Suppressor macrophage (primary cell): ENCODE measurements around the gene INTS3.
"Not testable (repeated sequence)": the region's sequence is repeated elsewhere in the genome, so short reads cannot be mapped to it uniquely, and the experiment has no call there.

Source experiments
- DNase-seq, 4 experiments: peaks; one replicate each; pipeline ENCODE4 v3.0.0-alpha.2; 2020 to 2022

Gene INTS3

GRCh38 chr1:153752571-153753195, 24.8 kb downstream of the INTS3 start:
- DNase-seq = no peak

- DNase-seq = no peak
Measured at GRCh38 chr1:153754266-153754665, 26.4 kb downstream of the INTS3 start.

- DNase-seq = no peak
Measured at GRCh38 chr1:153760440-153760839, 32.6 kb downstream of the INTS3 start.

GRCh38 chr1:153763365-153764225, 35.7 kb downstream of the INTS3 start:
- DNase-seq = no peak

GRCh38 chr1:153764310-153764709, 36.5 kb downstream of the INTS3 start:
- no peak for DNase-seq

GRCh38 chr1:153766663-153767062, 38.8 kb downstream of the INTS3 start:
- DNase-seq = not testable (repeated sequence)

GRCh38 chr1:153767519-153767918, 39.7 kb downstream of the INTS3 start:
- DNase-seq = no peak

GRCh38 chr1:153768316-153769181, 40.7 kb downstream of the INTS3 start:
- peak in 3 of 4 experiments; percentile 39 to 53 (median 49) for DNase-seq

DNA sequence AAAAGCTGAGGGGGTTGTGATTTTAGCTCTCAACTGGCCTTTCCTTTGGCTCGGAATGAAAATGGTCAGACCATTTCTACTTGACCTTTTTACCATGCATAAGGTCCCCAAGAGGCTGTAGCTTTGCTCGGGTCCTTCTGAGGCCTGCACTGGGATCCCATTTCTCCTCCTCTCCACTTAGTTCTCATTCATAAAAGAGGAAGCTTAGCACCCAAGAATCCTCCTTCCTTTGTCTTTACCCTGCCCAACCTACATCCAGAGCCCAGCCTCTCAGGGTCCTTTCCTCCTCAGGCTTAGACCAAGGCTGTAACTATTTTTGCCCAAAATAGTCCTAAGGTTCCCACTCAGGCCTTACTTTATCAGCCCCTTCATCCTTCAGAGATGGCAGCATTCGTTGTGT, 41.4 kb downstream of the INTS3 start:
- DNase-seq = peak in 3 of 4 experiments; percentile 41 to 59 (median 47)

GRCh38 chr1:153770797-153771196, 42.9 kb downstream of the INTS3 start:
- DNase-seq = no peak

DNA sequence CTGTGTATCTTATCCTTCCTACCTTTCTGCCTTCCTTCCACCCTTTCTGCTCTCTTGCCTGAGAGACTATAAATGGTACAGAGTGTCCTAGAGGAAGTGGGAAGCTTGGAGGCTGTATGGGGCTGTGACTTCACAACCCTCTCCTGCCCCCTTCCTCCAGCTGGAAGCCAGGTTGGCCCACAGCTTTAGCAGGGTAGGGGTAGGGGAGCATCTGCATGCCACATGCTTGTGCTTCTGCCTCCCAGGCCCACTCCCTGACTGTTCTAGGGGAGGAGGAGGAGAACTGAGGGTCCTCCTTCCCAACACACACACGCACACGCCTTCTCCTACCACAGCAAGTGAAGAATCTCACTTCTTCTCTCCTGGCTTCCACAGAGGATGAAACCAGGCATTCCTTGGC, 43.4 kb downstream of the INTS3 start:
- DNase-seq = peak in 3 of 4 experiments; percentile 20 to 36 (median 31)

- no peak for DNase-seq
Measured at GRCh38 chr1:153771841-153772593, 44.2 kb downstream of the INTS3 start.

DNA sequence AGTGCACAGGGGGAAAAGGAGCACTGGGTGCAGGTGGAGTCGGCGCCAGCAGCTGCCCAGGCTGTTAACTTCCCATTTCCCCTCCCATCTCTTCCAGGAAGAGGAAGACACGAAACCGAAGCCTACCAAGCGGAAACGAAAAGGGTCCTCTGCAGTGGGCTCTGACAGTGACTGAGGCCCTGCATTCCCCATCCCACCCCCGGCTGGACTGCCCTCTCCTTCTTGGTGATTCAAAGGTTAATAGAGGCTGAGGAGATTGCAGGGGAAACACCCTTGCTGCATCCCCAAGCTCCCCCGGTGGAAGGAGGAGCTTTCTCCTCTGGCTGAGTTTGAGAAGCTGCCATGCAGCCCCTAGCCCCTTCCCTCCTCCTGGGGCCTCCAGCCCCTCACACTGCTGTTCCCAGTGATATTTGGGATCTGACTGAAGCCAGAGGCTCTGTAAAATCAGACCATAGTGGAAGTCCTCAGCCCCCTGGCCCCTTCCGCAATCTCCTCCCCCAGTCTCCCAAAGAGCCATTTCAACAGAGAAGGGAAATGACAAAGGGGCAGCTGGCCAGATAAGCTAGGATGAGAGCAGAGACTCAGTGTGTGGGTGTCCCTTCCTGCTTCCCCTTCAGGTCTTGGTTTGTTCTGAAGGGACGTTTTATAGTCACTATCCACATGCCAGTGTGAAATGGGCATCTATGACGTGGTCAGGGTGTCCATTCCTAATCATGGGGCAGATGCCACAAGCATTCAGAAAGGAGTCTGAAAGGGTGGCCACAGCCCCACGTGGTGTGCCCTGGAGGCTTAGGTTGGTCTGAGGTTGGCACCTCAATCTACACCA, 45.5 kb downstream of the INTS3 start:
- peak; percentile 90 to 98 (median 92) for DNase-seq

DNA sequence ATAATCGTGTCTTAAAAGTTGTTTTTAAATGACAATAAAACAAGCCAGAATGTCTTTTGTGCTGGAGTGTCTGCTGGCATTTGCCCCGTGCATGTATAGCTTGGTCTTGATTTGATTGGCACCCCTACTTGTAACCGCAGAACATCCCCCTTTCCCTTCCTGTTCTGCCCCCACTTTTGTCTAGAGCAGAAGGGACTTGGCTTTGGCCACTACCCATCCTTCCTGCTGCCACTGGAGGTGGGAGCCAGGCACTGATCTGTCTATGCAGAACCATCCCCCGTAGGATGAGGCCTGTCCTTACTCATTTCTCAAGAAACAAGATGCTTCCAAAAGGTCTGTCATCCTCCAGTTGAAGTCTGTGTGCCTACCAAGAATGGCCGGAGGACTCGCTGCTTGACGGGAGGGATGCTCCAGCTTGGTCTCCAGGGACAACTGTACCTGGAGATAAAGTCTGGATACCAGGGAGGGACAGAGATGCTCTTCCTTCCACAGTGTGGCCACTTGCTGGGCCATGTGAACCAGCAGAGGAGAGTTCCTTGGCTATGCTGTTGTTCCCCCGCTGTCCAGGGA, 46.3 kb downstream of the INTS3 start:
- DNase-seq = peak; percentile 47 to 75 (median 66)

DNA sequence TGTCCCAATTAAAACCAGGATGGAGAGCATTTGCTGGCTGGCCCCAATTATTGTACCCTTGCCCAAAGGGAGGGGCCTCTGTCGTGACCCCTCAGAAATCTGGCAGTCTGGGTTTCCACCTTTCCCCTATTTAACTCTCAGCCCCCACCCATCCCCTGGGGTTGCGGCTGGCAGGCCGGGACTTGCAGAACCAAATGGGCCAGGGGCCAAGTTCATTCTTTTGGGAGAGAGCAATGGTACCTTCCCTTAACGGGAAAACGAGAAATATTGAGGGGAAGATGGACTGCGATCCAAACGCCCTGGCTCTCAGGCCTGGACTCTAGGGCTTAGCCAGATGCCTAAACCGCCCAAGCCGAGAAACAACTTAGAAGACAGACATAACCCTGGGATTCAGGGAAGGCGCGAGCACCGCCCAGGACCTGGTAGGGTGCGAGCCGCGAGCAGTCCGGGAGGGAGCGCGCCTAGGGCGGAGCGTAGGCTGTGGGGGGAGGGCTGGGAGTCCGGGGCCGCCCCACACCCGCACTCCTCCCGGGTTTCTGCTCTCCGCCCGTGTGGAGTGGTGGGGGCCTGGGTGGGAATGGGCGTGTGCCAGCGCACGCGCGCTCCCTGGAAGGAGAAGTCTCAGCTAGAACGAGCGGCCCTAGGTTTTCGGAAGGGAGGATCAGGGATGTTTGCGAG, 47.1 kb downstream of the INTS3 start, which contains the start of gene SLC27A3:
SLC27A3 (plus strand) TSS at position 628 of the 678 bp plus-strand sequence. CDS start 91 bp downstream, outside the sequence.
- DNase-seq = peak; percentile 65 to 81 (median 74)

DNA sequence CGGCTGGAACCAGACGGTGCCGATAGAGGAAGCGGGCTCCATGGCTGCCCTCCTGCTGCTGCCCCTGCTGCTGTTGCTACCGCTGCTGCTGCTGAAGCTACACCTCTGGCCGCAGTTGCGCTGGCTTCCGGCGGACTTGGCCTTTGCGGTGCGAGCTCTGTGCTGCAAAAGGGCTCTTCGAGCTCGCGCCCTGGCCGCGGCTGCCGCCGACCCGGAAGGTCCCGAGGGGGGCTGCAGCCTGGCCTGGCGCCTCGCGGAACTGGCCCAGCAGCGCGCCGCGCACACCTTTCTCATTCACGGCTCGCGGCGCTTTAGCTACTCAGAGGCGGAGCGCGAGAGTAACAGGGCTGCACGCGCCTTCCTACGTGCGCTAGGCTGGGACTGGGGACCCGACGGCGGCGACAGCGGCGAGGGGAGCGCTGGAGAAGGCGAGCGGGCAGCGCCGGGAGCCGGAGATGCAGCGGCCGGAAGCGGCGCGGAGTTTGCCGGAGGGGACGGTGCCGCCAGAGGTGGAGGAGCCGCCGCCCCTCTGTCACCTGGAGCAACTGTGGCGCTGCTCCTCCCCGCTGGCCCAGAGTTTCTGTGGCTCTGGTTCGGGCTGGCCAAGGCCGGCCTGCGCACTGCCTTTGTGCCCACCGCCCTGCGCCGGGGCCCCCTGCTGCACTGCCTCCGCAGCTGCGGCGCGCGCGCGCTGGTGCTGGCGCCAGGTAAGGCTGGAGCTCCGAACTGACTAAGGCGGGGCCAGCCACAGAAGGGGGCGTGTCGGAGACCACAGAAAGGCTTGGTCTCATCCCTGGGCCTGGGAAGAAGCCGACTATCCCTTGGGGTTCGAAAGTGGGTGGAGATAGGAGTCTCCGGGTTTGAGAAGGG, 47.8 kb downstream of the INTS3 start:
- peak in 3 of 4 experiments; percentile 22 to 57 (median 52) for DNase-seq

DNA sequence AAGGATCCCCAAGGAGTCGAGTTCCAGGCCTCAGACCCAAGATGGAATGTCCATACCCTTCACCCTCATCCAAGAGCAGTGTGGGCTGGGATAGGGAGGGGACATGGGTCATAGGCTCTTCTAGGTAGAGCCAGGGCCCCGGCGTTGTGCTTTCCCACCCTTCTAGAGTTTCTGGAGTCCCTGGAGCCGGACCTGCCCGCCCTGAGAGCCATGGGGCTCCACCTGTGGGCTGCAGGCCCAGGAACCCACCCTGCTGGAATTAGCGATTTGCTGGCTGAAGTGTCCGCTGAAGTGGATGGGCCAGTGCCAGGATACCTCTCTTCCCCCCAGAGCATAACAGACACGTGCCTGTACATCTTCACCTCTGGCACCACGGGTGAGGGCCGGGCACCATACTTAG, 48.5 kb downstream of the INTS3 start:
- DNase-seq = no peak

- DNase-seq = no peak
Measured at GRCh38 chr1:153776845-153777370, 49.1 kb downstream of the INTS3 start.

- peak in 2 of 4 experiments; percentile 42 to 46 for DNase-seq
Measured at GRCh38 chr1:153777648-153778047, 49.8 kb downstream of the INTS3 start.
